ENCODE data around the gene PYGB.

The PYGB gene

DNA sequence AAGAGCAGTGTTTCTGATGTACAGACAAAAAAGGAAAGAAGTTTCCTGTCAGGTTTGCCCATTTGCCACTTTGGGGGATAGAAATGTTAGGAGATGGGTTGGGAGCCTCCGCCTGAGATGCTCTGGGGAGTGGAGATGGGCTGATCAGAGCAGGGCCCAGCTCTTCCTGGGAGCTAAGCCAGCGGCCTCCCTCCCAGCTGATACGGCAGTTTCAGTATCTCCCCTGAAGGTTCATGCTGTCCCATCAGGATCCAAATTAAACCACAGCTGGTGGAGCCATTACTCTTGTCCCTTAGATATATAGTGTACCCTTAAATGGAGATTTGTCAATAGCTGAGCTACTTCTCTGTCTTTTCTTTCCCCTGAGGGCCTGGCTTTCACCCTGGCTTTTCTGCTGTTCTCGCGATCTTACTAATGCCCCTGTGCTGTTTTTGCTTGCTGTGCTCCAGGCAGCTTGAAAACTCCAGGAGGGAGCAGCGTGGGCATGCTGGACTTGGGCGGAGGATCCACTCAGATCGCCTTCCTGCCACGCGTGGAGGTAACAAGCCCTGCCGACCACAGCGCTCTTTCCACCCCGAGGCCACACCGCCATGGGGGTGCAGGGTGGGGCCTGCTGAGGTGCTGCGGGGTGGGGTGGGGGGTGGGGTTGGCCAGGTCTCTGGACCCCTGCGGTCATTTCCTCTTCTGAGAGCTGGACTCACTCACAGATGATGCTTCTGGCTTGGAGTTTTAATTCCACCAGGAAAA lies 31.5 kb upstream of the PYGB start:
- no peak for DNase-seq

DNA sequence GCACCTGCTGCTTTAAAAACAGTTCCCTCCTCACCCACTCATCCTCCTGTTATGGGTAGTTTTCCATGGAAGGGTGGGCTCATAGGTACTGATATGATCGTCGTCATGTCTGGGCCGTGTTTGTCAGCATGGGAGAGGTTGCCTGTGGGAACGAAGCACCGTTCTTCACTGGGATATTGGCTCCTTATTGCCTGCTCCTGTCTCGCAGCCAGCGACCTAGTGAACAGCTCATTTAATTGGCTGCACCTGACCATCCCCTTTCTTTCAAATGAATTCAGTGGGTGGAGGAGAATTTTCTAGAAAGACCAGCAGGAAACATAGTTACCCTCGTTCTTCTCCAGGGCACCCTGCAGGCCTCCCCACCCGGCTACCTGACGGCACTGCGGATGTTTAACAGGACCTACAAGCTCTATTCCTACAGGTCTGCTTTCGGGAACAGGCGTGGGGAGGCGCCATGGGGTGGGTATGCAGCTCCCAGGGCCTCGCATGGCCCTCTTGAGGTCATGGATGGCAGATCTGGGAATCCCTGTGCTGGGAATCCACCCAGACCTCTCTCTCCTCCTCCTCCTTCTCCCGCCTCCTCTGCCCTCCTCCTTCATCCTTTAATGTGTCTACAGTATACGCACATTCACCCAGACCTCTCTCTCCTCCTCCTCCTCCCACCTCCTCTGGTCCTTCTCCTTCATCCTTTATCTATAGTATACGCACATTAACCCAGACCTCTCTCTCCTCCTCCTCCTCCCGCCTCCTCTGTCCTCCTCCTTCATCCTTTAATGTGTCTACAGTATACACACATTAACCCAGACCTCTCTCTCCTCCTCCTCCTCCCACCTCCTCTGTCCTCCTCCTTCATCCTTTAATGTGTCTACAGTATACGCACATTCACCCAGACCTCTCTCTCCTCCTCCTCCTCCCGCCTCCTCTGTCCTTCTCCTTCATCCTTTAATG lies 30.4 kb upstream of the PYGB start:
- no peak for DNase-seq

DNA sequence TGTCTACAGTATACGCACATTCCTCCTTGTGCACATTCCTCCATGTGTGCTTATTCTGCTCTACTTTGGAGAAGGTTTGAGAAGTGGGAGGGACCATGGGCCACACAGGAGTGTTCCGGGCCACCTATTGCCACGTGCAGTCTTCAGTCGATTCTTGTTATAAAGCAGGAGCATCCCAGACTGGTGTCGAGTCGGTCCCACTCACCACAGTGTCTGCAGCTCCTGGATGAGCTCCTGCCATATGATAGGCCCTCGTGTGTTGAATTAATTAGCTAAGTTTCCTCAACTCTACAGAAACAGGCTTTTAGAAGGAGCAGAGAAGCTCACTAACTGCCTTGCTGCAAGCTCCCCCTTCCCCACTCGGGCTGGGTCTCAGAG lies 29.8 kb upstream of the PYGB start:
- no peak for DNase-seq

DNA sequence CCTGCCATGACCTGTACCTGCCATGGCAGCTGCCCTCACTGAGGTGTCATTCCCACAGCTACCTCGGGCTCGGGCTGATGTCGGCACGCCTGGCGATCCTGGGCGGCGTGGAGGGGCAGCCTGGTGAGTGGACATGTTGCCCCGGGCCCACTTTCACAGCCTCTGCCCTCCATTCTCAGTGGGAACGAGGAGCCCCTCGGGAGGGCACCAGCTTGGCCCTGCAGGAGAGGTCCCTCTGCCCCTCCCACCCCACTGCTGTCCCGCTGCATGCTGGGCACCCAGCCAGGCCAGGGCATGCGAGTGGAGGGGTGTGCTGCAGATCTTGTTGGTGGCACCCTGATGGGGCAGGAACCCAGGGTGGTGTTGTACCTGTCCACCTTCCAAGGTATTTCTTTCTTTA lies 29.4 kb upstream of the PYGB start:
- DNase-seq: no peak

DNA sequence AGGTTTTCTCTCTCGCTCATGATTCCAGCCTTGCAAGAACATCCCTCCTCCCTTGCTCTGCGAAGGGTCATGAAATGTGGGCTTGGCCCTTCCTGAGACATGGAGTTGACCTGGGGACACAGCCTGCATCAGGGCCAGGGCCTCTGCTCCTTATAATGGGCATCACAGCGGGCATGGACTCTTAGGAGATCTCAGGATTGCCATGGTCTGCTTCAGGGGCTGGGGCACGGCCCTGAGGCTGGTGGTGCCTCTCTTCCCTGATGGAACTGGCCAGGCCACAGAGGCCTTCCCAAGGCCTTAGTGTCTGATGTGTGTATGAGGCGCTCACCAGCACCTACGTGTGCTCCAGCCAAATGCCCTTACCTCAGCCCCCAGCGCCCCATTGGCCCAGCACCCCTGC lies 28.5 kb upstream of the PYGB start:
- DNase-seq: no peak

DNA sequence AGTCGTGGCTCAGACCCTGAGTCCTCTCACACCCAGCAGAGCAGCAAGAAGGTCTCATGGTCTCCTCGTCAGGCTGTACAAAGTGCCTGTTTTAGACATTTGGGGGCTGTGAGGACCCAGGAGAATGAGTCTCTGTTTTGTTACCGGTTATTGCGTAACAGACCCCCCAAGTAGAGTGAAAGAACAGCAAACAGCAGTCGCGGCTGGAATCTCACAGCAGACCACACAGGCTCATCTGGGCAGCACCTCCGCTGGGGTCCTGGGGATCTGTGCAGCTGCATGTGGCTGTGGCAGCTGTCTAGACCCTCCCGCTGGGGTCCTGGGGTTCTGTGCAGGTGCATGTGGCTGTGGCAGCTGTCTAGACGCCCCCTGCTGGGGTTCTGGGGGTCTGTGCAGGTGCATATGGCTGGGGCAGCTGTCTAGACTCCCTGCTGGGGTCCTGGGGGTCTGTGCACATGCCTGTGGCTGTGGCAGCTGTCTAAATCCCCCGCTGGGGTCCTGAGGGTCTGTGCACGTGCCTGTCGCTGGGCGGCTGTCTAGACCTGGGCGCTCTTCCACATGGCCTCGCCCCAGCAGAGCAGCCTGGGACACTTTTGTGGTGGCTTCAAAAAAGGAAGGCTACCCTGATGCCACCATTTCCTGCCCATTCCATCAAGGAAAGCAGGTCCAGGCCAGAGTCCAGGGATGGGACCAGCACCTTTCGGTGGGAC lies 27.7 kb upstream of the PYGB start:
- DNase-seq: peak; percentile 49

DNA sequence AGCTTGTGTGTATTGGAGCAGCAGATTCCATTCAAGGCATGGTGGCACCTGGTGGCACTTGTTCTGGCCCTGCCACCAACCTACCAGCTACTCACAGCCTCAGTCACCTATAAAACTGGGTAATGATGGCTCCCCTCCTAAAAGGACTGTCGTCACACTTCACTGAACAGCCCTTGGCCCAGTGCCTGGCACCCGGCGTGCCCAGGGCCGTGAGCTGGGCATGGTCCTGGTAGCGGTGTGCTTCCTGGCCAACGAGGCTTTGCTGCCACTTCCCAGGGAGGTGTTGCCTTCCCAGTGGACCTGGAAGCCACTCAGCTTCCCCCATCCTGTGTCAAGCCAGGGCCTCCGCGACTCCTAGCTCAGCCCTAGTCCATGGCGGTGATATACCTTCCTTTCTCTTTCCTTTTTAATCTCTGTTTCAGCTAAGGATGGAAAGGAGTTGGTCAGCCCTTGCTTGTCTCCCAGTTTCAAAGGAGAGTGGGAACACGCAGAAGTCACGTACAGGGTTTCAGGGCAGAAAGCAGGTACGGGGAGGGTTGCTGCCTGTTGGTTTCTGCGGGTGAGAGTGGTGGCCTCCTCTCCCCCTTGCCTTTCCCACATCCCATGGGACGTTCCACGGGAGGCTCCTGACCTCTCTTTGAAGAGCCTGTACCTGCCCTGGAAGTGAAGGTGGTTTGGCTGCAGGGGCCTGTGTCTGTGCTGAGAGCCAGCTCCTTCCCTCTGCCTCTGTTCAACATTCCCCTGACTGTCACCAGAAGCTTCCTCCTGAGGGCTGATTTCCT lies 26.9 kb upstream of the PYGB start:
- no peak for DNase-seq

DNA sequence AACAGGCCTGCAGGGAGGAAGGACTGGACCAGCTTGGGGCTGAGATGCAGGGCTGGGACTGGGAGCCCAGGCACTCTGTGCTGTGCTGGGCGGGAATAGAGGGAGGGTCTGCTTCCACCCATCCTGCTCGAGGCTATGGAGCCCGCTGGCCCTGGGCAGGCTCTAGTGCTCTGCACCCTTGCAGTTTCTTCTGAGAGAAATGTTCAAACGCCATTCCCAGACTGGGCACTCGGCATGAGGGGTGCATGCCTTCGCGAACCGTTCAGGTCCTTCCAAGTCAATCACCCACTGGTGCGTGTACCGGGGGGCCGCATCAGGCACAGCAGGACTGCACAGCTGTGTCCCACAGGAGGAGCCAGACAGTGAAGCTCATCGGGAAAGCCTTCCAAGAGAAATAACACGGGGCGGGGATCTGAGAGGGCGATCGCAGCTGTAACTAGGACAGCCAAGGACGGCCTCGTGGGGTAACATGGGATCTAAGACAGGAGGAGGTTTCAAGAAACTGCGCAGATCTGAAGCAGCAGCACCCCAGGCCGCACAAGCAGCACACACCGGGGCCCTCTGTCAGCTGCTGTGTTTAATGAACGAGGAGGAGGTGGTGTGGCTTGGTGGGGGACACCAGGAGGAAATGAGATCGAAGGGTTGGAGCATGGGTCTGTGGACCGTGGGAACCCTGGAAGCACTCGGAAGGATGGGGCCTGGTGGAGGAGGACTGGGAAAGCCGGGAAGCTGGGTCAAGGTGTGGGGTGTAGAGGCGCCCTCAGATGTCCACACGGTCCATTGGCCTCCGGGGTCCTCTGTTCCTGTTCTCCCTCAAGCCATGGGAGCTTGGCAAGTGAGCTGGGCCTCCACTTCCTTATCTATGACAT lies 26.1 kb upstream of the PYGB start:
- DNase-seq: no peak

DNA sequence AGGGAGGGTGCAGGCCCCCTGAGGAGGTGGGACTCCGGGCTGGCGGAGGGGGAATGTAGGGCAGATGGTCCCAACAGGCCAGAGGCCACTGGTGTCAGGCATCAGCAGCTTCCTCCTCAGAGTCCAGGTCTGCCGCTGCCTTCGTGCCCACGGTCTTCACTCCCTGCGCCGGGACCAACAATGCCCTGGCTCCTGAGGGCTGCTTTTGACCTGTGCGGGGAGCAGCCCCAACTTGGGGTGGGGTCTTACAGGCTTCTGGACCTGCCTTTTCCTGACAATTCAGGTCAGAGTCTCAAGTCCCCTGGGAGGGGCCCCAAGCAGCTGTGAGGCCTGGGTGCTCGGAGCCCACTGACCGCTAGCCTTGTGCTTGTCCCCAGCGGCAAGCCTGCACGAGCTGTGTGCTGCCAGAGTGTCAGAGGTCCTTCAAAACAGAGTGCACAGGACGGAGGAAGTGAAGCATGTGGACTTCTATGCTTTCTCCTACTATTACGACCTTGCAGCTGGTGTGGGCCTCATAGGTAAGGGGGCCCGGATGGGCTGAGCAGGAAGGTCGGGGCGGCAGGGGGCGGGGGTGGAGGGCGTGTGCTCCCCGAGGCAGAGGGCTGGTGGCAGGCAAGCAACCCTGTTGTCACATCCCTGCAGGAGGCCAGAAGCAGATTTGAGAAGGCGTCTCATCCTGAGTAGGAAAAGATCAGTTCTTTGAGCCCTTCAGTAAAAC lies 25.3 kb upstream of the PYGB start:
- DNase-seq: no peak

DNA sequence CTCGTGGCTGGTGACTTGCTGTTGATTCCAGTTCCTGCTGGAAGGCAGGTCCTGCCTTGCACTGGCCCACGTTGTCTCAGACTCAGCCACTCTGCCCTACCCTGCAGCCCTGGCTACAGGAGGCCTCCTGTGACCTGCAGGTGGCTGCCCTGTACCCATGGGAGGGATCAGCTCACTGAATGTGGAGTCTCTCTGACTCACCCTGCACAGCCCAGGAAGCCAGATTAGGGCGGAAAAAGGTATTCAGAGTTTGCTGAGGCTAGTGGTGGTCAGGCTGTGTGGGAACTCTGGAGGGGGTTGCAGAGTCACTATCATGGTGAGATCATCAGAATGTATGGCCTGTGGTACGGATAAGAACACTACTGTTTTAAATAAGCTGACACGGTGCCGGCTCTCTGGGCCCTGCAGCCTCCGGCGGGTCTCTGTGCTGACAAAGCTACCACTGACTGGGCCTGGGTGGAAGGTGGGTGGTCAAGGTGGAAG lies 24.7 kb upstream of the PYGB start:
- no peak for DNase-seq

DNA sequence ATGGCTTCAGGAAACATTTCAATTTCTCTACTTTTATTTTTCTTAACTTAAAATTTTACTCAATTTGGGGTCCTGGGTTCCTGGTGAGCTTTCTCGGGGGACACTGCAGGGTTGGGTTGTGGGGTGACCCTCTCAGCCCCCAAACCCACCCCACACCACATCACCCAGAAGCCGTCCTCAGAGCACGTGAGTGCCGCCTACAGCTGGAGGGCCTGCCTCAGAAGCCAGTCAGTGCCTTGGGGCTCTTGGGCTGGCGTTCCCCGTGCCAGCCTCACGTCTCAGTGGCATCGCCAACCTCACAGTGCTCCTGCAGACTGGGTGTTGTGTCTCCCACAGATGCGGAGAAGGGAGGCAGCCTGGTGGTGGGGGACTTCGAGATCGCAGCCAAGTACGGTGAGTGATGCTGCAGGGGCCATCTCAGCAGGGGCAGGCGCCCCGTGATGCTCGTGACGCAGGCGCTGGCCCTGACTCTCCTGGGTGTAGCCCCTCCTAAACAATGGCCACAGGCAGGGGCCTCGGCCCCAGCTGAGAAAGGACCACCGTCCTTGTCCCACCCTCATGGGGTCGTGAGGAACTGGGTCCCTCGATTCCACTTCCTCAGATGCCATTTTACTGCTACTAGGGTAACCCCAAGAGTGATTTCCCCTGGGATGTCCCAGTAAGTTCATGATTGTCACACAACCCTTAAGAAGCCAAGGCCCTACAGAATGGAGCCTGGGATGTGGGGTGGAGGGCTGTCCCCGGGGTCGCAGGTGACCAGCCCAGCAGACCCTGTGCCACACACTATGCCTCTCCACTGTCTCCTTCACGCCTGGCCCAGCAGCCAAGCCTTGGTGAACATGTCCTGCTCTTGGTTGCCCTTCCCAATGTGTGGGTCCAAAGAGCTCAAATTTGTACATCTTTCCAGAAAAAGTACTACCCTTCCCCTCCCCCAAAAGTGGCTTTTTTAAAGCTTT lies 23.8 kb upstream of the PYGB start:
- no peak for DNase-seq

DNA sequence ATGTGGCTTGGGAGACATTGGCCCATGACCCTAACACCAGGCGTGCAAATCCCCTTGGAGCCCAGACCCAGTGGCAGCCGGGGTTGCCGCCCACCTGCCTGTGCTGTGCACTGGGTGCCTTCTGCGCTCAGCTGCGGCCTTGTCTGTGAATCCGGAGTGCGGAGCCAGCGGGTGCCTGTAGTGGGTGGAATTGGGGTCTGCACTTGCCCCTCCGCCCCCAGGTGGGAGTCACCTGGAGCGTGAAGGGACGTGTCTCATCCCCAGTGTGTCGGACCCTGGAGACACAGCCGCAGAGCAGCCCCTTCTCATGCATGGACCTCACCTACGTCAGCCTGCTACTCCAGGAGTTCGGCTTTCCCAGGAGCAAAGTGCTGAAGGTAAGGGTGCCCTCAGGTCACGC lies 22.9 kb upstream of the PYGB start:
- no peak for DNase-seq

DNA sequence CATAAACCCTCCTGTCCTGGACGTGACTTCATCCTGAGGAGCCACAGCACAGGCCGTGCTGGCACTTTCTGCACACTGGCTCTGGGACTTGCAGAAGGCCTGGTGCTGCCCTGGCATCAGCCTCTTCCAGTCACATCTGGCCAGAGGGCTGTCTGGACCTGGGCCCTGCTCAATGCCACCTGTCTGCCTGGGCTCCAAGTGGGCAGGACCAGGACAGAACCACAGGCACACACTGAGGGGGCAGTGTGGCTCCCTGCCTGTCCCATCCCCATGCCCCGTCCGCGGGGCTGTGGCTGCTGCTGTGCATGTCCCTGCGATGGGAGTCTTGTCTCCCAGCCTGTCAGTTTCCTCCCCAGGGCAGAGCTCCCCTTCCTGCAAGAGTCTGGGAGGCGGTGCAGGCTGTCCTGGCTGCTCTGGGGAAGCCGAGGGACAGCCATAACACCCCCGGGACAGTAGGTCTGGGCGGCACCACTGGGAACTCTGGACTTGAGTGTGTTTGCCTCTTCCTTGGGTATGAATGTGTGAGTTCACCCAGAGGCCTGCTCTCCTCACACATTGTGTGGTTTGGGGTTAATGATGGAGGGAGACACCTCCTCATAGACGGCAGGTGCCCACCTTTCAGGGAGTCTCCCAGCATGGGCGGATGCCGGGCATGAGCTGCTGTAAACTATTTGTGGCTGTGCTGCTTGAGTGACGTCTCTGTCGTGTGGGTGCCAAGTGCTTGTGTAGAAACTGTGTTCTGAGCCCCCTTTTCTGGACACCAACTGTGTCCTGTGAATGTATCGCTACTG lies 22.0 kb upstream of the PYGB start:
- no peak for DNase-seq

DNA sequence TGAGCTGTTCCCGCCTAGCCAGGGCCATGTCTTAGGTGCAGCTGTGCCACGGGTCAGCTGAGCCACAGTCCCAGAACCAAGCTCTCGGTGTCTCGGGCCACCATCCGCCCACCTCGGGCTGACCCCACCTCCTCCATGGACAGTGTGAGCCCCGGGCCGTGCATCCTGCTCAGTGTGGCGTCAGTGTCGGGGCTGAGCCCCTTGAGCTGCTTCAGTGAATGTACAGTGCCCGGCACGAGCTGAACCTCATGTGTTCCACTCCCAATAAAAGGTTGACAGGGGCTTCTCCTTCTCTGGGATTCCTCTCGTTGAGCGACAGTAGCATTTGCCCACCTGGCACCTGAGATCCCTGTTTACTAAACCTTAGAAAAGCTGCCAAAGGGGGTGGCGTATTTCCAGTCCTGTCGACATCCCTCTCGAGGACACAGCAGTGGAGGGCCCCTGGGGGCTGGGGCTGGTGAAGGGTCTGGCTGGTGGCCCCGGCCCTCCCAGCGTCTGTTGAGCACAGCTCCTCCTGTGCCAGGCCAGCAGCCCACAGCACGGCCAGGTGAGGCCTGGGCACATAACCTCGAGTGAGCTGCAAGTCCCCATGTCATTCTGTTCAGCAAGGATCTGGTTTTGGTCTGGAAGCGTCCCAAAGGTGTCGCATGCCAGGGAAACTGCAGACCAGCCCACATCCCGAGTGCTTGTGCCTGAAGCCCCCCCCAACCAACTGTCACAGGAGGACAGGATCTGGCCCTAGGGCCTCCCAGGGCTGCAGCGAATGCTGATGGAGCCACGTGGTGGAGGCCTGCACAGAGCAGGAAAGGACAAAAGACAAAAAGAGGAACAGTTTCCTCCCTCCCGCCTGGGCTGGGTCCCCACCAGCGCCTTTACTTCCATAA lies 21.2 kb upstream of the PYGB start:
- DNase-seq: no peak

DNA sequence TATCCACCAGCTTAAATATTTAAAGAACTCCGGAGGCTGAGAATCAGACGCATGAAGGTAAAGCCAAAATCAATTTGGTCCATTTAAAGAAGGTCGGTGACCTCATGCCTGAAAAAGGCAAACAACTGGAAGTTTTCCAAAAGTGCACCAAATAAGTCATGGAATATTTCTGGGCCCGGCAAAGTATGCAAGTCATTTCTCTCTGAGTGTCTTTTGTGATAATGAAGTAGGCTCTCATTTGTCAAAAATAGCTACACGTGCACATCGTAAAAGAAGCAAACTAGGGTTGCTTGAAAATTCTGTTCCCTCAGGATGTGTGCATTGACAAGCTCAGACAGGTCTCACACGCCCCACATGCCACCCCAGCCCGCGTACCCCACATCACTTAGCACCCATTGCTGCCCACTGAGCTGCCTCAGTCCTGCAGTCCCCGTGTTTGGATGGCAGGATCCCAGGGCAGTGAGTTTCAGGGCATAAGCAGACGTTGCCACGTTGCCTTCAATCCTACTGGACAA lies 20.5 kb upstream of the PYGB start:
- no peak for DNase-seq

DNA sequence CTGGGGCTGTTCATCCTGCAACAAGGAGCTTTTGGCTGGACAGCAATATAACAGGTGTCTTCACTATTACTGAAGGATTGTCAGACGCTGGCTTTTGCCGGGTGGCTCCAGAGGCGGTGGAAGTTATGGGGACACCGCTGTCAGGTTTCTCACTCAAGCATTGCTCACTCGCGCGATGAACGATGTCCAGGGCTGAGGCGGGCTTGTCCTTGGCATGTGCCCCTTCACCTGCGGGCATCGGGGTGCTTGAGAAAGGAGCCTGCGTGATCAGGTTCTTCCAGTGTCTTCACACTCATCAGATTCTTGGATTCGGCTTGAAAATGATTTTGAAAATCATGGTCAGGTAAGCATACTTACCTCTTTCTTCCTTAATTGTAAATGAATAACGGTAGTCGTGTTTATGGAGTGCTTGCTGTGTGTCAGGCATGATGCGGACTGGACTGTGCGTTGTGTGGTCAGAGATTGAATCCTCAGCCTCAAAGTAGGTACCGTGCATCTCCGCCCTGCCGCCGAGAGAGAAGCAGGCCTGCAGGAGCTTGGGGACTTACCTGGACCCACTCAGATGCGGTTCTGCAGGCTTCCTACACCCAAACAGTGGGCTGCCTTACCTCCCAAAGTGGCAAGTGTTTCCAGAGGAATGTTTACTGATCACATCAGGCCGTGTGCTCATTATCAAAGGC lies 18.3 kb upstream of the PYGB start:
- DNase-seq: no peak
